Glutamatergic neuron (in vitro differentiated cells): ENCODE measurements around the gene TBX20. TPM values are rescaled to one million over a fixed set of nuclear protein-coding genes. Genes with fewer than 3 reads are reported as not detected.

Experiments used
- DNase-seq: peaks from one replicate; pipeline ENCODE4 v3.0.0; 2022
- H3K27ac Mint-ChIP-seq: one replicate; pipeline ENCODE4 v1.8.0; 2020; ENCODE audit warnings: mild to moderate bottlenecking, mixed read lengths, inconsistent platforms; ENCODE audit not compliant: unreplicated experiment
- H3K27me3 Mint-ChIP-seq: one replicate; pipeline ENCODE4 v1.8.0; 2020; ENCODE audit warnings: mild to moderate bottlenecking, moderate library complexity, mixed read lengths, inconsistent platforms; ENCODE audit not compliant: unreplicated experiment
- H3K36me3 Mint-ChIP-seq: one replicate; pipeline ENCODE4 v1.8.0; 2020; ENCODE audit warnings: mild to moderate bottlenecking, mixed read lengths, inconsistent platforms; ENCODE audit not compliant: unreplicated experiment
- H3K4me1 Mint-ChIP-seq: one replicate; pipeline ENCODE4 v1.8.0; 2020; ENCODE audit warnings: mild to moderate bottlenecking, low read depth, mixed read lengths, inconsistent platforms; ENCODE audit not compliant: unreplicated experiment
- H3K4me3 Mint-ChIP-seq: one replicate; pipeline ENCODE4 v1.8.0; 2020; ENCODE audit warnings: mild to moderate bottlenecking, mixed read lengths, inconsistent platforms; ENCODE audit not compliant: unreplicated experiment
- H3K9me3 Mint-ChIP-seq: one replicate; pipeline ENCODE4 v1.8.0; 2020; ENCODE audit warnings: mild to moderate bottlenecking, moderate library complexity, mixed read lengths, inconsistent platforms; ENCODE audit not compliant: unreplicated experiment
- CTCF ChIP-seq: fragments of 200-600 bp; sonication (generic); IDR thresholded peaks from one replicate; pipeline ENCODE4 v1.5.0; 2021; ENCODE audit not compliant: partially characterized antibody, unreplicated experiment
- long read RNA-seq: library from polyadenylated mRNA; unstranded; transcript quantifications from one replicate; pipeline ENCODE4 v2.0.0, GENCODE V29; 2020; ENCODE audit not compliant: unreplicated experiment
- total RNA-seq: library from RNA; stranded (reverse); fragmentation: NEBNext Ultra II Directional; extraction: Animal tissue kit (Norgen Biotek cat#: 25700); gene quantifications from one replicate; pipeline ENCODE4 v1.2.1, GENCODE V29; 2021; ENCODE audit not compliant: unreplicated experiment

TBX20 gene
- 1.2 TPM for total RNA-seq
- long read RNA-seq, result 0 reads

- Mint-ChIP-seq H3K27ac (no peak within 1 kb of the TSS), H3K4me1 (peaks cover 12% of the 10 kb centered on the region), H3K36me3 (no peaks in the 10 kb centered on the region)
These were observed at the start of gene TBX20 for GRCh38 chr7:35253710-35254495. TBX20 (minus strand) TSS chr7:35254100; CDS start chr7:35253620, 480 bp downstream.

GRCh38 chr7:35289376-35289775 is 35.5 kb upstream of the TBX20 start:
- DNase-seq, result peak; percentile 39
- H3K27ac Mint-ChIP-seq, result no peak overlapping the region
- no peak for TF ChIP-seq CTCF
- H3K27me3 Mint-ChIP-seq, result peaks cover 4% of the 10 kb centered on the region
- no peak overlapping the region for H3K4me3 Mint-ChIP-seq
- peaks cover 3% of the 10 kb centered on the region for H3K4me1 Mint-ChIP-seq
- H3K9me3 Mint-ChIP-seq, result peaks cover 2% of the 10 kb centered on the region
- peaks cover 19% of the 10 kb centered on the region for H3K36me3 Mint-ChIP-seq

More at GRCh38 chr7:35253710-35254495, at the start of gene TBX20:
- peak; percentile 76 for DNase-seq
- peaks cover 25% of the 10 kb centered on the region for H3K9me3 Mint-ChIP-seq
- H3K27me3 Mint-ChIP-seq, result peaks cover 56% of the 10 kb centered on the region
- TF ChIP-seq CTCF, result no peak
- H3K4me3 Mint-ChIP-seq, result peak within 1 kb of the TSS; percentile 88

- Mint-ChIP-seq H3K27ac (no peak overlapping the region), H3K9me3 (peaks cover 2% of the 10 kb centered on the region), H3K4me3 (no peak overlapping the region), H3K27me3 (peaks cover 2% of the 10 kb centered on the region), H3K4me1 (peaks cover 3% of the 10 kb centered on the region), H3K36me3 (peaks cover 13% of the 10 kb centered on the region)
- TF ChIP-seq CTCF, result no peak
- DNase-seq, result no peak
These were observed 33.1 kb upstream of the TBX20 start for GRCh38 chr7:35286986-35287385.

GRCh38 chr7:35286422-35286821 is 32.5 kb upstream of the TBX20 start:
- DNase-seq, result no peak
- peaks cover 2% of the 10 kb centered on the region for H3K27me3 Mint-ChIP-seq
- peaks cover 3% of the 10 kb centered on the region for H3K4me1 Mint-ChIP-seq
- H3K36me3 Mint-ChIP-seq, result peaks cover 13% of the 10 kb centered on the region
- H3K4me3 Mint-ChIP-seq, result no peak overlapping the region
- H3K27ac Mint-ChIP-seq, result no peak overlapping the region
- H3K9me3 Mint-ChIP-seq, result peaks cover 2% of the 10 kb centered on the region
- TF ChIP-seq CTCF, result no peak

GRCh38 chr7:35285799-35286198 is 31.9 kb upstream of the TBX20 start:
- Mint-ChIP-seq H3K4me1 (peaks cover 3% of the 10 kb centered on the region), H3K27ac (no peak overlapping the region)
- TF ChIP-seq CTCF, result no peak

More at GRCh38 chr7:35285799-35286198, 31.9 kb upstream of the TBX20 start:
- Mint-ChIP-seq H3K27me3 (peaks cover 2% of the 10 kb centered on the region), H3K36me3 (peaks cover 13% of the 10 kb centered on the region), H3K4me3 (no peak overlapping the region), H3K9me3 (peaks cover 2% of the 10 kb centered on the region)
- DNase-seq, result no peak
